HG02840 (cell line): ENCODE results near the gene SRPK2.

Experiments used
- ATAC-seq: cut with Tn5 transposase; IDR thresholded peaks from one replicate; pipeline ENCODE4 v1.9.1; 2021; ENCODE audit warnings: mild to moderate bottlenecking, moderate library complexity, moderate number of reproducible peaks; ENCODE audit not compliant: unreplicated experiment, low FRiP score

SRPK2 gene

GRCh38 chr7:105112440-105113418, 276.0 kb downstream of the SRPK2 start:
- ATAC-seq = no peak

GRCh38 chr7:105107458-105107857, 281.3 kb downstream of the SRPK2 start:
- no peak for ATAC-seq

- no peak for ATAC-seq
Observed at GRCh38 chr7:105106473-105106872, 282.2 kb downstream of the SRPK2 start.

- ATAC-seq = no peak
Observed at GRCh38 chr7:105105579-105105978, 283.1 kb downstream of the SRPK2 start.

- no peak for ATAC-seq
Observed at GRCh38 chr7:105102557-105103352, 286.0 kb downstream of the SRPK2 start.

- no peak for ATAC-seq
Observed at GRCh38 chr7:105101864-105102263, 286.9 kb downstream of the SRPK2 start.

- ATAC-seq = peak; percentile 67
Observed at GRCh38 chr7:105098863-105099515, 289.7 kb downstream of the SRPK2 start.

- ATAC-seq = no peak
Observed at GRCh38 chr7:105097619-105098018, 291.1 kb downstream of the SRPK2 start.

- ATAC-seq = no peak
Observed at GRCh38 chr7:105096306-105096705, 292.4 kb downstream of the SRPK2 start.

GRCh38 chr7:105094966-105095365, 293.8 kb downstream of the SRPK2 start:
- ATAC-seq = no peak

- ATAC-seq = no peak
Observed at GRCh38 chr7:105088456-105088855, 300.3 kb downstream of the SRPK2 start.

GRCh38 chr7:105087981-105088380, 300.7 kb downstream of the SRPK2 start:
- ATAC-seq = no peak

- ATAC-seq = no peak
Observed at GRCh38 chr7:105086850-105087249, 301.9 kb downstream of the SRPK2 start.

GRCh38 chr7:105084581-105084980, 304.1 kb downstream of the SRPK2 start:
- ATAC-seq = no peak

- ATAC-seq = no peak
Observed at GRCh38 chr7:105079348-105079747, 309.4 kb downstream of the SRPK2 start.

GRCh38 chr7:105073143-105073542, 315.6 kb downstream of the SRPK2 start:
- no peak for ATAC-seq

- ATAC-seq = no peak
Observed at GRCh38 chr7:105068886-105069285, 319.8 kb downstream of the SRPK2 start.

GRCh38 chr7:105067691-105068090, 321.0 kb downstream of the SRPK2 start:
- no peak for ATAC-seq
